BLaER1 treated with 17β-estradiol and CSF1 and Interleukin-3, amounts not matched to agents 10 nM and 100 nM (cell line): Measurements from ENCODE around the gene DPYSL3.

Source experiments
- H3K27ac ChIP-seq, 11 experiments: shearing (Covaris generic); formaldehyde crosslinking; 2 replicates each; pipeline ENCODE4 v1.8.1; 2022
- H3K27me3 ChIP-seq, 11 experiments: shearing (Covaris generic); formaldehyde crosslinking; 2 replicates each; pipeline ENCODE4 v1.8.1; 2022
- H3K36me3 ChIP-seq, 11 experiments: shearing (Covaris generic); formaldehyde crosslinking; 2 replicates each; pipeline ENCODE4 v1.8.1; 2022
- H3K4me1 ChIP-seq, 10 experiments: shearing (Covaris generic); formaldehyde crosslinking; 2 replicates each; pipeline ENCODE4 v1.8.1; 2022
- H3K4me2 ChIP-seq, 11 experiments: shearing (Covaris generic); formaldehyde crosslinking; 2 replicates each; pipeline ENCODE4 v1.8.1; 2022
- H3K4me3 ChIP-seq, 10 experiments: shearing (Covaris generic); formaldehyde crosslinking; 2 replicates each; pipeline ENCODE4 v1.8.1; 2022
- H3K9ac ChIP-seq, 11 experiments: shearing (Covaris generic); formaldehyde crosslinking; 2 replicates each; pipeline ENCODE4 v1.8.1; 2022
- H3K9me3 ChIP-seq, 11 experiments: shearing (Covaris generic); formaldehyde crosslinking; replicated peaks in 1 of 11; 2 replicates each; pipeline ENCODE4 v1.8.1; 2022
- H4K20me1 ChIP-seq, 11 experiments: shearing (Covaris generic); formaldehyde crosslinking; 2 replicates each; pipeline ENCODE4 v1.8.1; 2022
- Cebpa-rat ChIP-seq, 11 experiments: shearing (Covaris generic); IDR thresholded peaks; 2 replicates each; pipeline ENCODE4 v1.8.1; 2022

Gene DPYSL3

GRCh38 chr5:147483188-147483790 is 26.6 kb downstream of the DPYSL3 start:
- peaks cover 38 to 61% (median 51%) of the 10 kb centered on the region in 10 experiments for H3K4me1 ChIP-seq
- peaks cover 0 to 12% (median 0%) of the 10 kb centered on the region in 11 experiments; a peak in 10 of 22 replicates for H3K27me3 ChIP-seq
- no peak overlapping the region for H3K4me3 ChIP-seq
- peak overlapping the region in 4 of 11 experiments; percentile 48 to 77 (median 65); a peak in 9 of 22 replicates for H3K27ac ChIP-seq
- H3K36me3 ChIP-seq = no peaks in the 10 kb centered on the region
- no peaks in the 10 kb centered on the region for H4K20me1 ChIP-seq
- no peak for TF ChIP-seq Cebpa-rat (IDR thresholded peaks at IDR 0.05)
- peak overlapping the region; percentile 39 to 77 (median 60) for H3K4me2 ChIP-seq
- 0 out of 22 replicates have a peak, but pooled peaks cover 0 to 5% (median 0%) of the 10 kb centered on the region in 11 experiments for H3K9me3 ChIP-seq
- peak overlapping the region in 1 of 11 experiments; percentile 38; a peak in 2 of 22 replicates for H3K9ac ChIP-seq

GRCh38 chr5:147482706-147483180 is 27.1 kb downstream of the DPYSL3 start:
- peak overlapping the region in 3 of 11 experiments; percentile 3 to 38 (median 16); a peak in 3 of 22 replicates for H3K9ac ChIP-seq
- H4K20me1 ChIP-seq = no peaks in the 10 kb centered on the region
- 0 out of 22 replicates have a peak, but pooled peaks cover 0 to 5% (median 0%) of the 10 kb centered on the region in 11 experiments for H3K9me3 ChIP-seq
- H3K36me3 ChIP-seq = no peaks in the 10 kb centered on the region
- peaks cover 0 to 18% (median 0%) of the 10 kb centered on the region in 11 experiments; a peak in 10 of 22 replicates for H3K27me3 ChIP-seq
- H3K27ac ChIP-seq = peak overlapping the region in 7 of 11 experiments; percentile 10 to 77 (median 61); a peak in 9 of 22 replicates
- peak overlapping the region; percentile 39 to 77 (median 60) for H3K4me2 ChIP-seq
- TF ChIP-seq Cebpa-rat (IDR thresholded peaks at IDR 0.05) = no peak
- H3K4me1 ChIP-seq = peaks cover 38 to 61% (median 51%) of the 10 kb centered on the region in 10 experiments
- H3K4me3 ChIP-seq = peak overlapping the region in 1 of 10 experiments; percentile 3; a peak in 1 of 20 replicates

- peak overlapping the region in 1 of 10 experiments; percentile 3; a peak in 1 of 20 replicates for H3K4me3 ChIP-seq
- peak overlapping the region; percentile 39 to 77 (median 60) for H3K4me2 ChIP-seq
Observed at GRCh38 chr5:147481874-147482705, 27.8 kb downstream of the DPYSL3 start.

GRCh38 chr5:147481376-147481775 is 28.5 kb downstream of the DPYSL3 start:
- Histone ChIP-seq H4K20me1 (no peaks in the 10 kb centered on the region), H3K9me3 (0 out of 22 replicates have a peak, but pooled peaks cover 0 to 5% (median 0%) of the 10 kb centered on the region in 11 experiments), H3K4me3 (no peak overlapping the region), H3K4me1 (peaks cover 38 to 61% (median 51%) of the 10 kb centered on the region in 10 experiments), H3K27ac (peak overlapping the region in 6 of 11 experiments; percentile 23 to 77 (median 57); a peak in 7 of 22 replicates), H3K36me3 (no peaks in the 10 kb centered on the region), H3K4me2 (peak overlapping the region; percentile 39 to 77 (median 60)), H3K9ac (no peak overlapping the region; a peak in 1 of 22 replicates), H3K27me3 (peaks cover 0 to 22% (median 0%) of the 10 kb centered on the region in 11 experiments; a peak in 10 of 22 replicates)
- TF ChIP-seq Cebpa-rat (IDR thresholded peaks at IDR 0.05) = no peak

More at GRCh38 chr5:147481874-147482705, 27.8 kb downstream of the DPYSL3 start:
- 0 out of 22 replicates have a peak, but pooled peaks cover 0 to 5% (median 0%) of the 10 kb centered on the region in 11 experiments for H3K9me3 ChIP-seq
- peaks cover 38 to 61% (median 51%) of the 10 kb centered on the region in 10 experiments for H3K4me1 ChIP-seq
- H3K9ac ChIP-seq = peak overlapping the region in 3 of 11 experiments; percentile 3 to 39 (median 38); a peak in 5 of 22 replicates
- peak overlapping the region; percentile 16 to 77 (median 48); a peak in 14 of 22 replicates for H3K27ac ChIP-seq
- H3K27me3 ChIP-seq = peaks cover 0 to 18% (median 0%) of the 10 kb centered on the region in 11 experiments; a peak in 10 of 22 replicates
- no peaks in the 10 kb centered on the region for H4K20me1 ChIP-seq
- peak in 1 of 11 experiments; percentile 43; a peak in 1 of 22 replicates for TF ChIP-seq Cebpa-rat (IDR thresholded peaks at IDR 0.05)
- H3K36me3 ChIP-seq = no peaks in the 10 kb centered on the region

- Histone ChIP-seq H3K36me3 (no peaks in the 10 kb centered on the region), H3K9me3 (0 out of 22 replicates have a peak, but pooled peaks cover 0 to 5% (median 0%) of the 10 kb centered on the region in 11 experiments), H3K4me2 (peak overlapping the region; percentile 50 to 78 (median 66)), H4K20me1 (no peaks in the 10 kb centered on the region), H3K27ac (no peak overlapping the region), H3K4me1 (peaks cover 38 to 60% (median 51%) of the 10 kb centered on the region in 10 experiments), H3K4me3 (no peak overlapping the region), H3K9ac (no peak overlapping the region), H3K27me3 (peaks cover 0 to 24% (median 0%) of the 10 kb centered on the region in 11 experiments; a peak in 10 of 22 replicates)
- TF ChIP-seq Cebpa-rat (IDR thresholded peaks at IDR 0.05) = no peak
Observed at GRCh38 chr5:147479949-147480348, 29.9 kb downstream of the DPYSL3 start.

GRCh38 chr5:147479444-147479843 is 30.4 kb downstream of the DPYSL3 start:
- Histone ChIP-seq H3K27me3 (peaks cover 0 to 24% (median 0%) of the 10 kb centered on the region in 11 experiments; a peak in 10 of 22 replicates), H4K20me1 (no peaks in the 10 kb centered on the region), H3K4me1 (peaks cover 38 to 56% (median 49%) of the 10 kb centered on the region in 10 experiments), H3K27ac (no peak overlapping the region), H3K9ac (no peak overlapping the region), H3K36me3 (no peaks in the 10 kb centered on the region), H3K4me2 (peak overlapping the region; percentile 50 to 78 (median 66)), H3K9me3 (0 out of 22 replicates have a peak, but pooled peaks cover 0 to 5% (median 0%) of the 10 kb centered on the region in 11 experiments), H3K4me3 (no peak overlapping the region)
- no peak for TF ChIP-seq Cebpa-rat (IDR thresholded peaks at IDR 0.05)

- no peak overlapping the region for H3K4me3 ChIP-seq
- TF ChIP-seq Cebpa-rat (IDR thresholded peaks at IDR 0.05) = no peak
- no peak overlapping the region for H3K9ac ChIP-seq
- no peaks in the 10 kb centered on the region for H4K20me1 ChIP-seq
- peaks cover 2 to 10% (median 8%) of the 10 kb centered on the region in 10 experiments for H3K4me1 ChIP-seq
- H3K27ac ChIP-seq = no peak overlapping the region
- H3K4me2 ChIP-seq = no peak overlapping the region
- peaks cover 0 to 23% (median 0%) of the 10 kb centered on the region in 11 experiments; a peak in 10 of 22 replicates for H3K27me3 ChIP-seq
- H3K9me3 ChIP-seq = no peaks in the 10 kb centered on the region
- no peaks in the 10 kb centered on the region for H3K36me3 ChIP-seq
Observed at GRCh38 chr5:147474140-147474539, 35.7 kb downstream of the DPYSL3 start.

- no peak overlapping the region for H3K27ac ChIP-seq
- H3K36me3 ChIP-seq = no peaks in the 10 kb centered on the region
Observed at GRCh38 chr5:147472664-147473475, 37.0 kb downstream of the DPYSL3 start.

More at GRCh38 chr5:147472664-147473475, 37.0 kb downstream of the DPYSL3 start:
- no peak for TF ChIP-seq Cebpa-rat (IDR thresholded peaks at IDR 0.05)
- Histone ChIP-seq H3K9me3 (no peaks in the 10 kb centered on the region), H3K4me3 (no peak overlapping the region), H4K20me1 (no peaks in the 10 kb centered on the region), H3K9ac (no peak overlapping the region), H3K27me3 (peaks cover 0 to 11% (median 0%) of the 10 kb centered on the region in 11 experiments; a peak in 8 of 22 replicates), H3K4me1 (no peaks in the 10 kb centered on the region), H3K4me2 (no peak overlapping the region)
